CD4-positive, alpha-beta T cell (primary cell): ENCODE measurements around the gene MAPK8IP1. TPM values are rescaled to one million over a fixed set of nuclear protein-coding genes. Genes with fewer than 3 reads are reported as not detected.

ENCODE experiments used
- ATAC-seq: fragments of 200-7000 bp; cut with Tn5 transposase; one replicate; pipeline ENCODE4 v1.10.0; 2022; ENCODE audit warnings: mild to moderate bottlenecking; ENCODE audit not compliant: poor library complexity
- CTCF ChIA-PET: fragments of 350-600 bp; sonication (Branson Sonifier 250); formaldehyde crosslinking; loops from one replicate; lab custom pipeline; 2021; ENCODE audit warnings: antibody characterized with exemption, inconsistent platforms; lab: Charles Lee
- POLR2A ChIA-PET: fragments of 350-600 bp; sonication (Branson Sonifier 250); formaldehyde crosslinking; loops from one replicate; lab custom pipeline; 2021; ENCODE audit warnings: antibody characterized with exemption, inconsistent platforms; lab: Charles Lee
- DNase-seq, 14 experiments: peaks; one replicate each; pipeline ENCODE4 v3.0.0-alpha.2; 2013 to 2020; ENCODE audit warnings: mixed read lengths in 2 of 14
- H3K27ac ChIP-seq, 2 donors: one replicate each; pipeline versions ENCODE4 v1.5.1 to v1.7.0; 2013; ENCODE audit warnings: low read length in 2 of 2, low read depth in 1 of 2, mild to moderate bottlenecking in 1 of 2
- H3K27me3 ChIP-seq, 2 experiments: 1 replicate in 1 of 2; 2 replicates in 1 of 2; pipeline versions ENCODE4 v1.6.1 to v1.7.0; 2013; ENCODE audit warnings: low read length in 2 of 2, control low read depth in 1 of 2, mild to moderate bottlenecking in 1 of 2, moderate library complexity in 1 of 2; ENCODE audit not compliant: insufficient read depth in 2 of 2, control insufficient read depth in 1 of 2
- H3K36me3 ChIP-seq: one replicate; pipeline ENCODE4 v1.6.1; 2013; ENCODE audit warnings: low read length, control low read depth; ENCODE audit not compliant: insufficient read depth
- H3K4me1 ChIP-seq: one replicate; pipeline ENCODE4 v1.6.1; 2013; ENCODE audit warnings: low read length, control low read depth; ENCODE audit not compliant: insufficient read depth
- H3K4me3 ChIP-seq: one replicate; pipeline ENCODE4 v1.5.1; 2013; ENCODE audit warnings: mild to moderate bottlenecking, low read length, moderate library complexity
- H3K9me3 ChIP-seq, 2 experiments: 1 replicate in 1 of 2; 2 replicates in 1 of 2; pipeline versions ENCODE4 v1.6.1 to v1.7.0; 2013; ENCODE audit warnings: low read length in 2 of 2, mild to moderate bottlenecking in 2 of 2, control low read depth in 1 of 2, moderate library complexity in 1 of 2; ENCODE audit not compliant: control insufficient read depth in 1 of 2, insufficient read depth in 1 of 2
- H3K27ac Mint-ChIP-seq: one replicate; pipeline ENCODE4 v1.8.0; 2020; ENCODE audit warnings: mixed read lengths
- H3K27me3 Mint-ChIP-seq: one replicate; pipeline ENCODE4 v1.8.0; 2021; ENCODE audit warnings: mixed read lengths
- H3K36me3 Mint-ChIP-seq: one replicate; pipeline ENCODE4 v1.8.0; 2021; ENCODE audit warnings: low read depth, mixed read lengths
- H3K4me1 Mint-ChIP-seq: one replicate; pipeline ENCODE4 v1.8.0; 2021; ENCODE audit warnings: low read depth, mixed read lengths
- H3K4me3 Mint-ChIP-seq: one replicate; pipeline ENCODE4 v1.8.0; 2020; ENCODE audit warnings: mild to moderate bottlenecking, mixed read lengths
- H3K9me3 Mint-ChIP-seq: one replicate; pipeline ENCODE4 v1.8.0; 2020; ENCODE audit warnings: mixed read lengths
- CTCF ChIP-seq: fragments of 200-600 bp; IDR thresholded peaks from one replicate; pipeline ENCODE4 v1.8.0; 2022; ENCODE audit warnings: antibody characterized with exemption, mild to moderate bottlenecking
- intact Hi-C, 2 experiments: fragments of 100-400 bp; cut with DNase I in 1 of 2; cut with micrococcal nuclease in 1 of 2; formaldehyde crosslinking; loops; one replicate each; pipeline versions ENCODE4 v1.15.1 to v1.9.0; 2023 to 2025; cut with DNase I, micrococcal nuclease
- total RNA-seq, 174 experiments: library from RNA in 2 of 174; stranded (reverse) in 2 of 174; gene quantifications; one replicate each; pipeline ENCODE4 v1.2.3 and lab custom pipeline; 2021 to 2026

Gene MAPK8IP1
- total RNA-seq, 2 experiments from 2014 or later = 2.3 to 2.4 TPM

- intact Hi-C loops = loop anchor here (1.0 to 10.0 kb wide), 6 partner anchors 70 to 784 kb away; partner anchors contain the start of genes AMBRA1 (in 1 of the 2), ARHGAP1 (in 1 of the 2), PHF21A (in 1 of the 2) and PRDM11 (in 1 of the 2)
- peaks cover 58% of the 10 kb centered on the region for H3K4me1 Mint-ChIP-seq
- peaks cover 37% of the 10 kb centered on the region for H3K36me3 Mint-ChIP-seq
Measured at GRCh38 chr11:45918331-45918941, 33.0 kb downstream of the MAPK8IP1 start.

GRCh38 chr11:45918962-45919675 is 33.7 kb downstream of the MAPK8IP1 start:
- Histone ChIP-seq H3K36me3 (peaks cover 24% of the 10 kb centered on the region), H3K4me3 (peak overlapping the region; percentile 93), H3K9me3 (peaks cover 0 to 3% of the 10 kb centered on the region in 2 experiments), H3K4me1 (peaks cover 78% of the 10 kb centered on the region), H3K27ac (peak overlapping the region in 1 of 2 donors; percentile 95), H3K27me3 (peaks cover 4 to 6% of the 10 kb centered on the region in 2 experiments)
- POLR2A ChIA-PET = interaction anchor here (0.7 to 3.6 kb wide), 5 partner anchors 11 to 675 kb away, joined by 3 to 43 read pairs (median 6); partner anchors contain the start of genes AMBRA1 and CRY2
- Mint-ChIP-seq H3K4me3 (peak overlapping the region; percentile 99), H3K4me1 (peaks cover 59% of the 10 kb centered on the region), H3K36me3 (peaks cover 32% of the 10 kb centered on the region), H3K27ac (peak overlapping the region; percentile 94), H3K9me3 (no peaks in the 10 kb centered on the region), H3K27me3 (peaks cover 10% of the 10 kb centered on the region)
- no peak for TF ChIP-seq CTCF
- CTCF ChIA-PET = interaction anchor here (1.3 to 1.7 kb wide), 2 partner anchors 46 to 76 kb away, joined by 4 to 6 read pairs; no protein-coding TSS in a partner anchor
- peak in 2 of 14 experiments; percentile 31 to 54 for DNase-seq
- intact Hi-C loops = loop anchor here (1.0 to 10.0 kb wide), 6 partner anchors 71 to 783 kb away; partner anchors contain the start of genes AMBRA1 (in 1 of the 2), ARHGAP1 (in 1 of the 2), PHF21A (in 1 of the 2) and PRDM11 (in 1 of the 2)
- no peak for ATAC-seq

More at GRCh38 chr11:45918331-45918941, 33.0 kb downstream of the MAPK8IP1 start:
- ATAC-seq = no peak
- peak in 11 of 14 experiments; percentile 28 to 76 (median 41) for DNase-seq
- Mint-ChIP-seq H3K27me3 (peaks cover 8% of the 10 kb centered on the region), H3K4me3 (peak overlapping the region; percentile 99), H3K9me3 (no peaks in the 10 kb centered on the region), H3K27ac (peak overlapping the region; percentile 94)
- Histone ChIP-seq H3K4me3 (peak overlapping the region; percentile 93), H3K9me3 (peaks cover 0 to 3% of the 10 kb centered on the region in 2 experiments), H3K4me1 (peaks cover 75% of the 10 kb centered on the region), H3K27ac (peak overlapping the region; percentile 90 to 95), H3K36me3 (peaks cover 31% of the 10 kb centered on the region), H3K27me3 (peaks cover 3 to 6% of the 10 kb centered on the region in 2 experiments)
- POLR2A ChIA-PET = interaction anchor here (0.7 to 3.6 kb wide), 13 partner anchors 8 to 675 kb away, joined by 3 to 43 read pairs (median 5); partner anchors contain the start of genes AMBRA1 and CRY2
- TF ChIP-seq CTCF = no peak
- CTCF ChIA-PET = interaction anchor here (1.2 to 1.7 kb wide), 3 partner anchors 8 to 75 kb away, joined by 3 to 6 read pairs (median 4); no protein-coding TSS in a partner anchor
